GM12892 (cell line): Measurements from ENCODE around the gene ZNF407.

Experiments
- DNase-seq: peaks from one replicate; pipeline ENCODE4 v3.0.0; 2011; ENCODE audit not compliant: insufficient read length
- FAIRE-seq: peaks from 2 replicates; lab custom pipeline; 2011; peaks lifted over from hg19 to GRCh38; lab: Jason Lieb, UNC
- POLR2A ChIP-seq: IDR thresholded peaks from 2 replicates; pipeline ENCODE4 v1.6.1; 2011; ENCODE audit warnings: low read depth, low read length, control low read depth
- POLR2AphosphoS5 ChIP-seq: IDR thresholded peaks from 2 replicates; pipeline ENCODE4 v1.6.1; 2011; ENCODE audit warnings: low read depth, low read length, control low read depth
- TAF1 ChIP-seq: IDR thresholded peaks from 2 replicates; pipeline ENCODE4 v1.6.1; 2011; ENCODE audit warnings: low read depth, mild to moderate bottlenecking, control low read depth, low read length, borderline replicate concordance

The ZNF407 gene

DNA sequence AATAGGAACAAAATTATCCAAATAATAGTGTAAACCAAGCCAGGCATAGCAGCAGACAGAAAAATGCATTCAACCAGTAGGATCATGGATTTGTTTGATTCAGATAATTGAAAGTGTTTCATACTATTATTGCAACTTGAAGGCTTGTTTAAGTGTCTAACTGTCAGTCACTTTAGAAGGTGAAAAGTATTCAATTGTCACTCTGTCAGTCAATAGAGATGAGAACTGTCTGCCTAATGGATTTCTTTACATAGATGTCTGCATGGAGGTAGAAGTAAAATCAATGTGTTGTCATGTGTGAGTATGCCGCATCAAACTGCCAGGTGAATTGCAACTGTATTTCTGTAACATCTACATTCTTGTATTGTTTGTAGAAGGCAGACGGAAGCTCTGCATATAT, 65.0 kb downstream of the ZNF407 start:
- no peak for DNase-seq
- TF ChIP-seq TAF1 (no peak), POLR2A (no peak), POLR2AphosphoS5 (no peak)
- FAIRE-seq = no peak

- TF ChIP-seq POLR2AphosphoS5 (no peak), POLR2A (no peak), TAF1 (no peak)
- DNase-seq (no peak), FAIRE-seq (no peak)
These were observed 67.7 kb downstream of the ZNF407 start for GRCh38 chr18:74665346-74665745.

DNA sequence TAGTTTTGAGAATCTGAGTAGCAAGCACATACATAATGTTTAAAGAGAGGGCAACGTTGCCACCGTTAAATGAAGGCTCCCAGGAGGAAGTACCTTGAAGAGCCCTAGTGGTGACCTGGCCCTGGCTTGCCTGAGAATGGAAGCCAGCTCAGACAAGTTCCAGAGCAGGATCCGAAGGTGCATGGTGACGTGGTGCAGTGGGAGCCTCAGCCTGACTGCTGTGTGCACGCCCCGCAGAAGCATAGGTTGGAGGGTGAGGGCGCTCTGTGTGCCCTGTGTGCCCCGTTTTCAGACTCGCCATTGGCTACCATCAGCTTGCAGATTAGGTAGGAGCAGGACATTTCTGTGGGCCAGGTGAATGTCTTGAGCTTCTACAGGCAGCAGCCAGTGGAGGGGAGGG, 68.2 kb downstream of the ZNF407 start:
- DNase-seq = no peak
- TF ChIP-seq POLR2AphosphoS5 = no peak
- TF ChIP-seq POLR2A = no peak
- TF ChIP-seq TAF1 = no peak
- no peak for FAIRE-seq

GRCh38 chr18:74669136-74669798, 71.6 kb downstream of the ZNF407 start:
- FAIRE-seq (no peak), DNase-seq (no peak)
- TF ChIP-seq POLR2AphosphoS5 = no peak
- TF ChIP-seq POLR2A = no peak
- no peak for TF ChIP-seq TAF1

DNA sequence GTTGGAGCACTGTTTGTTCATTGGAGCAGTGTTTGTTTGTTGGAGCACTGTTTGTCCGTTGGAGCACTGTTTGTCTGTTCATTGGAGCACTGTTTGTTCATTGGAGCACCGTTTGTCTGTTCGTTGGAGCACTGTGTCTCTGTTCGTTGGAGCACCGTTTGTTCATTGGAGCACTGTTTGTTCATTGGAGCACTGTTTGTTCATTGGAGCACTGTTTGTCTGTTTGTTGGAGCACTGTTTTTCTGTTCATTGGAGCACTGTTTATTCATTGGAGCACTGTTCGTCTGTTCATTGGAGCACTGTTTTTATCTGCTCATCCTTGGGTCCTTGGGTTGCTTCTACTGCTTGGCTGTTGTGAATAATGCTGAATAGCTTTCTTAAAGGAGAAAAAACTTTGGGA, 74.7 kb downstream of the ZNF407 start:
- no peak for DNase-seq
- TF ChIP-seq POLR2A = no peak
- no peak for TF ChIP-seq TAF1
- FAIRE-seq = no peak

GRCh38 chr18:74674487-74674886, 76.8 kb downstream of the ZNF407 start:
- no peak for FAIRE-seq
- no peak for TF ChIP-seq POLR2AphosphoS5
- TF ChIP-seq POLR2A = no peak
- no peak for TF ChIP-seq TAF1
- DNase-seq = no peak

- DNase-seq (no peak), FAIRE-seq (peak; percentile 62)
- no peak for TF ChIP-seq POLR2A
- no peak for TF ChIP-seq POLR2AphosphoS5
- TF ChIP-seq TAF1 = no peak
These were observed 81.5 kb downstream of the ZNF407 start for GRCh38 chr18:74679006-74679678.

DNA sequence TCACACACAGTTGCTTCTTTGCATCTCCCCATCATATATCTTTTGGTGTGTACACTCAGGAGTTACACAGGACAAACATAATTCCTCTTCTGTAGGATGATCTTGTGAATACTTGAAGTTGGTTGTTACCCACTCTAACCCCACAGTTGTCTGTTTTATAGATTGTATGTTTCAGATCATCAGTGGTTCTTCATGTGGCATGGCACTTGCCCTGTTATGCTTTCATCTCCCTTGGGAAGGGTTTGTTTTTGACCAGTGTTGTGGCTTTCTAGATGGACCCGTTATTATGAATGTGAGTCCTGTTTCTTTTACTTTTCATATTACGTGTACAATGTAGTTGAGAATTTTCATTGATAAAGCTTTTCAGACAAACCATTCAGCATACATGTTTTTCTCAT, 82.0 kb downstream of the ZNF407 start:
- FAIRE-seq (no peak), DNase-seq (no peak)
- no peak for TF ChIP-seq TAF1
- no peak for TF ChIP-seq POLR2A
- TF ChIP-seq POLR2AphosphoS5 = no peak

GRCh38 chr18:74682141-74682990, 84.7 kb downstream of the ZNF407 start:
- FAIRE-seq (no peak), DNase-seq (no peak)
- TF ChIP-seq POLR2AphosphoS5 (no peak), TAF1 (no peak), POLR2A (no peak)

DNA sequence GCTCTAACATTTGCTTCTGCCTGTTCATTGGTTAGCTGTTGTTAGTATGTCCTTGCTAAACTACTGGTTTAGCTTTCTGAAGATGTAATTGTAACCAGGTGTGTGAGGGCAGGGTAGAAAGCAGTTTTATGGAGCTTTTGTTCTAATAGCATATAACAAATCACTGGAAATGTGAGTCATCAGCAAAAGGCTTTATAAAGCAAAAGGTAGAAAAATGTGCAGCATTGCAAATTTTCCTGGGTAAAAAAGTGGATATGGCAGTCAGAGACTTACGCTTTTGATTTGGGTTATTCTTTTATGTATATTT, 85.3 kb downstream of the ZNF407 start:
- no peak for DNase-seq
- peak; percentile 53 for FAIRE-seq
- TF ChIP-seq POLR2AphosphoS5 = no peak
- TF ChIP-seq TAF1 = no peak
- no peak for TF ChIP-seq POLR2A

DNA sequence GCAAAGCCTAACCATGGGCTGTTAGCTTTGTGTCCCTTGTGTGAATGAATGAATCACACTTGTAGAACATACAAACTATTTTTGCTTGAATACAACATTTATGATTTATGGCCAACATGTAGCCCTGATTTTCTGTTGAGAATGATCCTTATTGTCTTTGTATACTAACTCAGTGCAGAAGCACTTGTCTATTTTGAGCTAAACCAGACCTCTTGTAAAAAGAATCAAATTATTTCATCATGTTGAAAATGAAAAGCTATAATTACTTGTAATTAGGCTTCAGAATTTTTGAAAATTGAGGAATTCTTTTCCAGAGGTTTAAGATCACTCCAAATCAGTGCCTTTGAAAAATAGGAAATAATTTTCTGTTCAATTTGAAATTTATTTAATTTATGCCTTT, 85.9 kb downstream of the ZNF407 start:
- DNase-seq = no peak
- no peak for TF ChIP-seq POLR2A
- FAIRE-seq = no peak

- no peak for DNase-seq
- no peak for FAIRE-seq
- no peak for TF ChIP-seq POLR2A
- TF ChIP-seq POLR2AphosphoS5 = no peak
- no peak for TF ChIP-seq TAF1
These were observed 91.6 kb downstream of the ZNF407 start for GRCh38 chr18:74689251-74689650.
